ENCODE measurements around the gene PTK7. TPM values are rescaled to one million over a fixed set of nuclear protein-coding genes. Genes with fewer than 3 reads are reported as not detected.

PTK7 gene
- total RNA-seq, 1 donor from 2014 or later, result 308 TPM

GRCh38 chr6:43180058-43180457 lies 103.9 kb downstream of the PTK7 start:
- no peak for DNase-seq (ENCODE audit: low spot score in 2 of 2, unreplicated experiment in 2 of 2)
- no peaks in the 10 kb centered on the region for H3K9me3 Mint-ChIP-seq
- H3K4me1 Mint-ChIP-seq, result peaks cover 27% of the 10 kb centered on the region
- TF ChIP-seq CTCF (IDR thresholded peaks at IDR 0.05; ENCODE audit: unreplicated experiment), result no peak
- H3K27ac Mint-ChIP-seq, result no peak overlapping the region
- peaks cover 6% of the 10 kb centered on the region for H3K36me3 Mint-ChIP-seq
- no peak overlapping the region for H3K4me3 Mint-ChIP-seq
- H3K27me3 Mint-ChIP-seq (ENCODE audit: low read depth), result no peaks in the 10 kb centered on the region

- DNase-seq (ENCODE audit: low spot score in 2 of 2, unreplicated experiment in 2 of 2), result no peak
- peaks cover 27% of the 10 kb centered on the region for H3K4me1 Mint-ChIP-seq
- no peaks in the 10 kb centered on the region for H3K27me3 Mint-ChIP-seq (ENCODE audit: low read depth)
- H3K4me3 Mint-ChIP-seq, result peak overlapping the region; percentile 86
- peak overlapping the region; percentile 73 for H3K27ac Mint-ChIP-seq
- no peaks in the 10 kb centered on the region for H3K9me3 Mint-ChIP-seq
- peaks cover 8% of the 10 kb centered on the region for H3K36me3 Mint-ChIP-seq
- no peak for TF ChIP-seq CTCF (IDR thresholded peaks at IDR 0.05; ENCODE audit: unreplicated experiment)
These were observed 104.9 kb downstream of the PTK7 start for GRCh38 chr6:43180985-43181384.

GRCh38 chr6:43181621-43181941 lies 105.5 kb downstream of the PTK7 start:
- DNase-seq (ENCODE audit: low spot score in 2 of 2, unreplicated experiment in 2 of 2), result no peak
- Mint-ChIP-seq H3K36me3 (peaks cover 11% of the 10 kb centered on the region), H3K9me3 (no peaks in the 10 kb centered on the region), H3K4me1 (peaks cover 27% of the 10 kb centered on the region), H3K4me3 (peak overlapping the region; percentile 86), H3K27ac (peak overlapping the region; percentile 73), H3K27me3 (ENCODE audit: low read depth) (no peaks in the 10 kb centered on the region)
- no peak for TF ChIP-seq CTCF (IDR thresholded peaks at IDR 0.05; ENCODE audit: unreplicated experiment)

GRCh38 chr6:43181942-43182860 lies 106.1 kb downstream of the PTK7 start, which contains the start of gene CUL9:
Gene CUL9, plus strand, starts transcription at chr6:43182196. Its CDS starts 2,115 bp downstream, at chr6:43184311.
- Mint-ChIP-seq H3K4me3 (peak within 1 kb of the TSS; percentile 86), H3K9me3 (no peaks in the 10 kb centered on the region), H3K4me1 (peaks cover 27% of the 10 kb centered on the region), H3K27ac (peak within 1 kb of the TSS; percentile 82), H3K27me3 (ENCODE audit: low read depth) (no peaks in the 10 kb centered on the region), H3K36me3 (peaks cover 11% of the 10 kb centered on the region)
- peak; percentile 42 to 56 for DNase-seq (ENCODE audit: low spot score in 2 of 2, unreplicated experiment in 2 of 2)
- no peak for TF ChIP-seq CTCF (IDR thresholded peaks at IDR 0.05; ENCODE audit: unreplicated experiment)

GRCh38 chr6:43183441-43183840 lies 107.3 kb downstream of the PTK7 start:
- H3K9me3 Mint-ChIP-seq, result no peaks in the 10 kb centered on the region
- TF ChIP-seq CTCF (IDR thresholded peaks at IDR 0.05; ENCODE audit: unreplicated experiment), result no peak
- H3K4me3 Mint-ChIP-seq, result peak overlapping the region; percentile 86
- peaks cover 19% of the 10 kb centered on the region for H3K36me3 Mint-ChIP-seq
- no peak for DNase-seq (ENCODE audit: low spot score in 2 of 2, unreplicated experiment in 2 of 2)
- peak overlapping the region; percentile 2 for H3K27ac Mint-ChIP-seq
- H3K4me1 Mint-ChIP-seq, result peaks cover 27% of the 10 kb centered on the region
- H3K27me3 Mint-ChIP-seq (ENCODE audit: low read depth), result no peaks in the 10 kb centered on the region

Data from mesothelial cell of epicardium (in vitro differentiated cells).